Fibroblast of villous mesenchyme (primary cell): Measurements from ENCODE around the gene SLX4IP. TPM values are rescaled to one million over a fixed set of nuclear protein-coding genes. Genes with fewer than 3 reads are reported as not detected.
"Not testable (repeated sequence)": the region's sequence is repeated elsewhere in the genome, so short reads cannot be mapped to it uniquely, and the experiment has no call there.

Experiments
- DNase-seq: peaks from one replicate; pipeline ENCODE4 v3.0.0-alpha.2; 2010; ENCODE audit warnings: low read depth
- H3K4me3 ChIP-seq: 2 replicates; pipeline ENCODE4 v1.5.1; 2011; ENCODE audit warnings: low read depth, mild to moderate bottlenecking, low read length
- CTCF ChIP-seq: IDR thresholded peaks from 2 replicates; pipeline ENCODE4 v1.5.1; 2012; ENCODE audit warnings: low read depth, mild to moderate bottlenecking, low read length; ENCODE audit not compliant: insufficient read depth
- total RNA-seq: library from RNA; depleted of rRNA; stranded (reverse); fragments of >200 nt; gene quantifications from 2 replicates; pipeline ENCODE4 v1.2.3, GENCODE V29; 2012

Gene SLX4IP
- total RNA-seq, result 3.2 and 5.6 TPM in 2 replicates

GRCh38 chr20:10434832-10435812 lies at the start of gene SLX4IP:
TSS of gene SLX4IP (plus strand) at chr20:10435305. CDS start at chr20:10458205, 22,900 bp downstream.
- H3K4me3 ChIP-seq, result peak within 1 kb of the TSS; percentile 85
- no peak for TF ChIP-seq CTCF
- peak; percentile 96 for DNase-seq

GRCh38 chr20:10385850-10386544 lies 49.1 kb upstream of the SLX4IP start:
- TF ChIP-seq CTCF, result no peak

GRCh38 chr20:10387686-10388085 lies 47.4 kb upstream of the SLX4IP start:
- no peak overlapping the region for H3K4me3 ChIP-seq
- TF ChIP-seq CTCF, result no peak
- peak; percentile 42 for DNase-seq

More at GRCh38 chr20:10385850-10386544, 49.1 kb upstream of the SLX4IP start:
- H3K4me3 ChIP-seq, result no peak overlapping the region
- peak; percentile 46 for DNase-seq

- no peak overlapping the region for H3K4me3 ChIP-seq
- DNase-seq, result peak; percentile 18
- no peak for TF ChIP-seq CTCF
Measured at GRCh38 chr20:10388597-10388996, 46.5 kb upstream of the SLX4IP start.

- TF ChIP-seq CTCF, result no peak
- DNase-seq, result no peak
- H3K4me3 ChIP-seq, result no peak overlapping the region
Measured at GRCh38 chr20:10390709-10391108, 44.4 kb upstream of the SLX4IP start.

- not testable (repeated sequence) for H3K4me3 ChIP-seq, DNase-seq
Measured at GRCh38 chr20:10394752-10395151, 40.4 kb upstream of the SLX4IP start.

GRCh38 chr20:10398834-10399369 lies 36.2 kb upstream of the SLX4IP start:
- no peak for TF ChIP-seq CTCF
- no peak for DNase-seq
- no peak overlapping the region for H3K4me3 ChIP-seq
